ENCODE measurements around the gene VPS13D. TPM values are rescaled to one million over a fixed set of nuclear protein-coding genes. Genes with fewer than 3 reads are reported as not detected.

The VPS13D gene
- total and polyA plus RNA-seq, 2 of the 4 experiments (the other 2 are of a cell fraction) = 9.0 to 16.3 TPM

DNA sequence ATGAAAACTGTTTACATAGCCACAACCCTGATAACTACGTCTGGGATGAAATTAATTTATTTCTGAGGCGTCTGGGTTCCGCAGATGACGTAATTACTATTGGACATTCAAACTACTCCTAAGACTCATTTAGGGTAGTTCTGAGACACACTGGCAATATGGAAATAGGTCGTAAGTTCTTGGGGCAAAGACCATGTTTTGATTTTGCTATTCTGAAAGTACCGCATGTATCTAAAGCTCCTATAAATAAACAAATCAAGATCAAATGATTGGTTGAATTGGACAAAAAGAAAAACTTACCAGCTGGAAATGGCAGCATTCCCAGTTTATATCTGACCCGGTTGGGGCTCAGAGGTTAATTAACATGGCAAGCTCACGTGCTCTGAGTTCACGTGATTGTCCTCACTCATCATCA lies 313.9 kb downstream of the VPS13D start:
- intact Hi-C loops (cut with micrococcal nuclease) = loop anchor here (5.0 kb wide), 1 partner anchor 61 kb away; no protein-coding TSS in a partner anchor
- POLR2A ChIA-PET (ENCODE audit: unreplicated experiment) = interaction anchor here (0.6 kb wide), 1 partner anchor 419 kb away, joined by 3 read pairs; no protein-coding TSS in a partner anchor
- no peak overlapping the region for H4K91ac ChIP-seq (ENCODE audit: insufficient read depth, low read depth, low read length)

More for the DNA sequence above, 313.9 kb downstream of the VPS13D start:
- Histone ChIP-seq H3K9me3 (ENCODE audit: control insufficient read depth, insufficient read depth, low read length) (no peaks in the 10 kb centered on the region), H3K23ac (ENCODE audit: low read depth, low read length) (no peak overlapping the region), H3K56ac (ENCODE audit: extremely low read depth, insufficient read depth, low read length) (no peak overlapping the region), H2BK20ac (ENCODE audit: low read depth, low read length) (no peak overlapping the region), H4K20me1 (ENCODE audit: insufficient read depth, low read length) (no peaks in the 10 kb centered on the region), H3K4ac (ENCODE audit: low read depth, low read length) (no peak overlapping the region), H2BK15ac (ENCODE audit: low read depth, low read length) (no peak overlapping the region), H3K27me3 (ENCODE audit: control insufficient read depth, insufficient read depth, low read length) (peaks cover 7% of the 10 kb centered on the region; the same call in 1 of the 2 replicates), H3K4me1 (ENCODE audit: control insufficient read depth, insufficient read depth, low read length) (peaks cover 23% of the 10 kb centered on the region), H3K36me3 (ENCODE audit: control insufficient read depth, insufficient read depth, low read length) (no peaks in the 10 kb centered on the region), H3K4me3 (ENCODE audit: insufficient read depth, low read depth, low read length) (no peak overlapping the region), H3K4me2 (ENCODE audit: low read depth, low read length) (no peak overlapping the region), H2BK5ac (ENCODE audit: low read depth, low read length, poor library complexity, severe bottlenecking) (no peak overlapping the region), H3K9ac (ENCODE audit: low read depth, low read length) (no peak overlapping the region), H4K5ac (ENCODE audit: low read depth, low read length) (no peak overlapping the region), H4K8ac (ENCODE audit: low read depth in 2 of 2, low read length in 2 of 2) (no peak overlapping the region), H2AK9ac (replicated peaks; ENCODE audit: low read depth, low read length, poor library complexity) (no peak overlapping the region), H3K27ac (ENCODE audit: insufficient read depth, low read length) (no peak overlapping the region), H3K9me1 (ENCODE audit: insufficient read depth, low read length) (peaks cover 6% of the 10 kb centered on the region; the same call in 1 of the 2 replicates), H3K79me1 (ENCODE audit: low read depth in 1 of 2, low read length in 2 of 2) (no peaks in the 10 kb centered on the region), H3K14ac (replicated peaks; ENCODE audit: low read depth, low read length) (no peak overlapping the region), H2BK120ac (ENCODE audit: low read depth, low read length) (no peak overlapping the region), H2AFZ (replicated peaks; ENCODE audit: low read length, poor library complexity) (no peak overlapping the region), H3K18ac (ENCODE audit: low read depth, low read length) (no peak overlapping the region), H2AK5ac (ENCODE audit: low read depth, low read length) (no peak overlapping the region)
- no TSS peak for BruUV-seq (replicated peaks)
- CTCF ChIA-PET = no interaction called here
- dilution Hi-C loops (cut with HindIII; ENCODE audit: low sequenced_read_pairs, unreplicated experiment) = no loop called here
- no peak for TF ChIP-seq CEBPB (IDR thresholded peaks at IDR 0.05; ENCODE audit: low read depth, low read length)
- TF ChIP-seq RFX5 (IDR thresholded peaks at IDR 0.05; ENCODE audit: low read depth, low read length) = no peak
- TF ChIP-seq, protein P1, sequence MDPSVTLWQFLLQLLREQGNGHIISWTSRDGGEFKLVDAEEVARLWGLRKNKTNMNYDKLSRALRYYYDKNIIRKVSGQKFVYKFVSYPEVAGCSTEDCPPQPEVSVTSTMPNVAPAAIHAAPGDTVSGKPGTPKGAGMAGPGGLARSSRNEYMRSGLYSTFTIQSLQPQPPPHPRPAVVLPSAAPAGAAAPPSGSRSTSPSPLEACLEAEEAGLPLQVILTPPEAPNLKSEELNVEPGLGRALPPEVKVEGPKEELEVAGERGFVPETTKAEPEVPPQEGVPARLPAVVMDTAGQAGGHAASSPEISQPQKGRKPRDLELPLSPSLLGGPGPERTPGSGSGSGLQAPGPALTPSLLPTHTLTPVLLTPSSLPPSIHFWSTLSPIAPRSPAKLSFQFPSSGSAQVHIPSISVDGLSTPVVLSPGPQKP (IDR thresholded peaks at IDR 0.05; ENCODE audit: borderline replicate concordance, low read depth, low read length) = no peak
- no peak for TF ChIP-seq CHD1 (IDR thresholded peaks at IDR 0.05; ENCODE audit: low read depth, low read length)
- TF ChIP-seq NFE2L2 (IDR thresholded peaks at IDR 0.05; ENCODE audit: low read depth, low read length) = no peak
- no peak for TF ChIP-seq MAZ (IDR thresholded peaks at IDR 0.05; ENCODE audit: borderline replicate concordance, low read depth, low read length)
- no peak for TF ChIP-seq SMC3 (IDR thresholded peaks at IDR 0.05; ENCODE audit: low read depth, low read length)
- TF ChIP-seq, protein P2, sequence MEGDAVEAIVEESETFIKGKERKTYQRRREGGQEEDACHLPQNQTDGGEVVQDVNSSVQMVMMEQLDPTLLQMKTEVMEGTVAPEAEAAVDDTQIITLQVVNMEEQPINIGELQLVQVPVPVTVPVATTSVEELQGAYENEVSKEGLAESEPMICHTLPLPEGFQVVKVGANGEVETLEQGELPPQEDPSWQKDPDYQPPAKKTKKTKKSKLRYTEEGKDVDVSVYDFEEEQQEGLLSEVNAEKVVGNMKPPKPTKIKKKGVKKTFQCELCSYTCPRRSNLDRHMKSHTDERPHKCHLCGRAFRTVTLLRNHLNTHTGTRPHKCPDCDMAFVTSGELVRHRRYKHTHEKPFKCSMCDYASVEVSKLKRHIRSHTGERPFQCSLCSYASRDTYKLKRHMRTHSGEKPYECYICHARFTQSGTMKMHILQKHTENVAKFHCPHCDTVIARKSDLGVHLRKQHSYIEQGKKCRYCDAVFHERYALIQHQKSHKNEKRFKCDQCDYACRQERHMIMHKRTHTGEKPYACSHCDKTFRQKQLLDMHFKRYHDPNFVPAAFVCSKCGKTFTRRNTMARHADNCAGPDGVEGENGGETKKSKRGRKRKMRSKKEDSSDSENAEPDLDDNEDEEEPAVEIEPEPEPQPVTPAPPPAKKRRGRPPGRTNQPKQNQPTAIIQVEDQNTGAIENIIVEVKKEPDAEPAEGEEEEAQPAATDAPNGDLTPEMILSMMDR (conservative IDR thresholded peaks at IDR 0.05; ENCODE audit: low read depth, low read length) = no peak
- TF ChIP-seq, protein P3, sequence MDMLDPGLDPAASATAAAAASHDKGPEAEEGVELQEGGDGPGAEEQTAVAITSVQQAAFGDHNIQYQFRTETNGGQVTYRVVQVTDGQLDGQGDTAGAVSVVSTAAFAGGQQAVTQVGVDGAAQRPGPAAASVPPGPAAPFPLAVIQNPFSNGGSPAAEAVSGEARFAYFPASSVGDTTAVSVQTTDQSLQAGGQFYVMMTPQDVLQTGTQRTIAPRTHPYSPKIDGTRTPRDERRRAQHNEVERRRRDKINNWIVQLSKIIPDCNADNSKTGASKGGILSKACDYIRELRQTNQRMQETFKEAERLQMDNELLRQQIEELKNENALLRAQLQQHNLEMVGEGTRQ (IDR thresholded peaks at IDR 0.05; ENCODE audit: low read depth, low read length) = no peak
- no peak for TF ChIP-seq RCOR1 (IDR thresholded peaks at IDR 0.05; ENCODE audit: insufficient replicate concordance, low read length)
- TF ChIP-seq MXI1 (IDR thresholded peaks at IDR 0.05; ENCODE audit: borderline replicate concordance, low read depth, low read length) = no peak
- TF ChIP-seq FOS (IDR thresholded peaks at IDR 0.05; ENCODE audit: low read depth, low read length) = no peak
- no peak for TF ChIP-seq POLR2A (IDR thresholded peaks at IDR 0.05; ENCODE audit: low read depth, low read length)
- TF ChIP-seq RAD21 (IDR thresholded peaks at IDR 0.05; ENCODE audit: low read length) = no peak
- no peak for TF ChIP-seq BHLHE40 (IDR thresholded peaks at IDR 0.05; ENCODE audit: low read depth, low read length)
- TF ChIP-seq MAFK (IDR thresholded peaks at IDR 0.05; ENCODE audit: low read depth, low read length) = no peak
- ATAC-seq (ENCODE audit: low read depth) (no peak), DNase-seq (no peak)
- in situ Hi-C loops (cut with MboI; ENCODE audit: low sequenced_read_pairs) = no loop called here
- WGBS, 2 experiments (ENCODE audit: extremely low coverage in 2 of 2, insufficient read length in 1 of 2) = no CpG with 5 or more reads among the region's 9 CpGs
